GM03348 (cell line): ENCODE measurements around the gene AP4B1.
"Not testable (repeated sequence)": the region's sequence is repeated elsewhere in the genome, so short reads cannot be mapped to it uniquely, and the experiment has no call there.

ENCODE experiments used
- DNase-seq: peaks from one replicate; pipeline ENCODE4 v3.0.0; 2012; ENCODE audit warnings: low spot score

AP4B1 gene

DNA sequence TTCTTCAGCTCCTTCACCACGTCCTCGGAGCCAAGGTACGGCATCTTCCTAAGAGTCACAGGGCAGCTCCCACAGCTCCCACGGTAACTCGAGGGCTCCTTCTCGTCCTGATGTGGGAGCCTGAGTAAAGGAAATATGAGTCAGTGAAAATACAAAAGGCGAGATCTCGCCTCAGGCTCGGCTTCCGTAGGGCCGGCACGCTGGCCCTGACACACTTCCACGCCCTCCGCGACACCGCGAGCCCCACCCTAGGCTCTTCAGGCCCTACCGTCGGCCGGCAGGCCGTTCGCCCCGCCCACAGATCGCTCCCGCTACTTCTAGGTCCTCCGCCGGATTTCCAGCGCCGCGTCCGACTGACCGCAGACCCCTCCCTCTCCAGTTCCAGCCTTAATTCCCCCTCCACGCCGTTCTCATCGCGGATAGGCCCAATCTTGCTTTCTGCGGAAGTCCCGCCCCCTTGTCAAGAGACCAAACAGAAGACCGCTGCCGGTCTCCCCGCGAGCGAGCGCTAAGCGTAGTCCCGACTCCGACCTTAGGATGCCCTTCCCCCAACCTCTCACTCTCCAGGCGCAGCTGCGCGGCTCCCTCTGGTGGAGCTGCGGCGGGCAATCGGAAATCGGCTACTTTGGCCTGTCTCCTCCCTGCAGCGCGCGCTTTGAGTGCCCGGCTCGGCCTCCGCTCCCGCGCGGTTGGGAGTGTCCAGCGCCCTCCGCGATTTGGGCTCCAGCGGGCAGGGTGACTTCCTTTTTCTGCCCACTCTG is at the start of gene AP4B1, which contains the start of gene DCLRE1B:
TSS of gene AP4B1 (minus strand) at position 126 of the 761 bp plus-strand sequence. CDS start at position 44, 82 bp downstream.
TSS of gene DCLRE1B (plus strand) at position 653 of the 761 bp plus-strand sequence. CDS start 261 bp downstream, outside the sequence.
- DNase-seq = peak; percentile 97

DNA sequence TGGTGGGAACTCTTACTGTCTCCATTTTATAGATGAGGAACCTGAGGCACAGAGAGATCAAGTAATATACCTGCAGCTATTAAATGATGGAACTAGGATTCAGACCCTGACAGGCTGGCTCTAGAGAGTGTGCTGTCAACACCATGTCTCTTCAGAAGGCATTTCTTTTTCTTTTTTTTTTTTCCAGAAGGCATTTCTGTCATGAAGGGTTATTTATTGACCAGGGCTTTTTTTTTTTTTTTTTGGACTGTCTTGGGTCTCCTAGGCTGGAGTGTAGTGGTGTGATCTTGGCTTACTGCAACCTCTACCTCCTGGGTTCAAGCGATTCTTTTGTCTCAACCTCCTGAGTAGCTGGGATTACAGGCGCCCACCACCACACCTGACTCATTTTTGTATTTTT is 47.1 kb upstream of the AP4B1 start:
- no peak for DNase-seq

DNA sequence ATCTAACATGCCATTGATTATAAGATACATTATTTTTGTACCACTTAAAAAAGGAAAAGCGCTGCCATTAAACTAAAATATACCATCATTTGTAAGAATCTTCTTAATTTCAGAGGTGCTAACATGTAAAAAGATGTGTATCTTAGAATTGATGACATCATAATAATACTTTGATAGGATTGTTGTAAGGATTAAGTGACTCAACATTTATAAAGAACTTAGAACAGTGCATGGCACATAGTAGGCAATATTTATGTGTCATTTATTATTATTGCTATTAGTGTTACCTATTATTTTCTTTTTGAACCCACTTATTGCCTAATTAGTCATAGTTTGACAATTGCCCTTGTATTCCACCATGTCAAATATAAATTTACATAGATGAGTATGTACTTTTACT is 46.3 kb upstream of the AP4B1 start:
- no peak for DNase-seq

DNA sequence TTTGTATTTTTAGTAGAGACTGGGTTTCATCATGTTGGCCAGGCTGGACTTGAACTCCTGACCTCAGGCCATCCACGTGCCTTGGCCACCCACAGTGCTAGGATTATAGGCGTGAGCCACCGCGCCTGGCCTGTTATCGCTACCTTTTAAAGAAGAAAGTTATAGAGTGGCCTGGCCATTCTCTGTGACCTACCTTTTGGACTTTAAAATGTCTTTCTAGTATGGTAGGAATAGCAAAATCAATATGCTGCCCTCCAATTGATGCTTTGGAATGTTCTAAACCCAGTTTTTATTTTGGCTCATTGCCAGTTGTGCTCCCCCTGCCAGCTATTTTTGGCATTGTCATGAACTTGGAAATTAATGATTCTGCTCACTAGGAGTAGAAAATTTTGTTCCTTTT is 44.4 kb upstream of the AP4B1 start:
- peak; percentile 21 for DNase-seq

DNA sequence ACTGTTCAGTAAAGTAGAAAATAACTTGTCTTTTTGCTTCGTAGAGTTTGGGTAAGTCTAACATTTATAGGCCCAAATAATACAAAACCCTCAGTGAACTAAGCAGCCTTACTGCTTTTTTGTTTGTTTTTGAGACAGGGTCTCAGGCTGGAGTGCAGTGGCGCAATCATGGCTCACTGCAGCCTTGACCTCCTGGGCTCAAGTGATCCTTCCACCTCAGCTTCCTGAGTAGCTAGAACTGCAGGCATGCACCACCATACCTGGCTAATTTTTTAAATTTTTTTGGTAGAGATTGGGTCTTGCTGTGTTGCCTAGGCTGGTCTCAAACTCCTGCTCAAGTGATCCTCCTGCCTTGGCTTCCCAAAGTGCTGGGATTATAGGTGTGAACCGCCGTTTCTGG is 43.6 kb upstream of the AP4B1 start:
- DNase-seq = not testable (repeated sequence)

DNA sequence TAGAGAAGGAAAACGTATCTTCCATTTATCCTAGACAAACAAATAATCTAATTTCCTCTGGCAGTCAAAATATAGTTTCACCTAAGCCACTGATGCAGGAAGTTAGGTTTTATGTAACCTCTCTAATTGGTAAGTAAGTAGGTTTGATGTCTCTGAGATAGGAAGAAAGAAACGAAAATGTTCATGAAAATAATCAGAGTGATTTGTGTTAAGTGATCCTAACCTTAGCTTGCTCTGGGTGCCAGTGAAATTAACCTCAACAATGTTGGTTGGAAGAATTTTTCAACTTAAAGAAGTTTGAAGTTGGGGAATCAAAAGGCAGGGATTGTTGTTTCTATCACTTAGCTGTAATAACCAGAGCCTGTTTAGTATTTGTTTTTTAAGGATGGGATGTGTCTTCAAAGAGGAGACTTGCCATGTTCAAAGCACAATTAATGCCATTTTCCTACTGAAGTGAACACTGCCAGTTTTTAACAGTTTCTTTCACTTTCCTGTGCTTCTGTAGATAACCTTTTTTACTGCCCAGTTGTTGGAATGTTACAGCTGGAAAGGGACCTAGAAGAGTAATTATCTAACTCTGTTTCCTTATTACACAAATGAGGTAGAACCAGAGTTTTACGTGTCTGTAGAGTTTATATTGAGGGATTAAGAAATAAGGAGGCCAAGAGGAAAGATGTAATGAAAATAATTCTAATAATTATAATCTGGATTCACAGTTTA is 42.9 kb upstream of the AP4B1 start:
- no peak for DNase-seq

DNA sequence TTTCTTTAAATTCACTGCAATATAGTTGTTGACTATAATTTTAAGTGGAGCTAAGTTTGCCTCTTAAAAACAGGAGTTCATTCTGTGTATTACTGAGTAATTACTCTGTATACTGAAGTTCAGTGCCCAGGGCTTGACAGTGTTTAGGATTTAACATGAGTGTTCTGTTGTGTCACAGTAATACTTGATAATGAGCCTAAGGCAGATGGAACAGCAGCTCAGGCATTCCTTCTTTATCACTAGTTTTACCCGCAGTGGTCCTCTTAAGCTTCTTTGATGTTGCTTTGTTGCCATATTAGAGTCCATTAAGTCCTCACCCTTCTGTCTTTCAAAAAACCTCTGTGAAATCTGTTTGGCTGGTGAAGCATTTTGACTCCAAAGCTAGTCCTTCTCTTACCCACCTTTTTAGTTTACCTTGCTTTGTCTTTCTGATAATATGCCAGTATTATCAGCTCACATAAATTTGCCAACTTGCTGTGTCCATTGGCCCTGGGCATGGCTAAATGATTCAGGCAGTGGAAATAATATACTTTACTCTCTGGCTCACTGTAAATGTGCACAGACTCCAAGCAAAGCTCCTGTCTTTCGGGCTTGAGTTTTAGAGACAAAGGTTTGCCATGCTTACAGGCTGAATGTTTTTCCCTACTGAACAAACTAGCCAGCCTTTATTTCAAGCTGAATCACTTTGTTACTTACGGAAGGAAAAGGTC is 42.2 kb upstream of the AP4B1 start:
- DNase-seq = no peak

DNA sequence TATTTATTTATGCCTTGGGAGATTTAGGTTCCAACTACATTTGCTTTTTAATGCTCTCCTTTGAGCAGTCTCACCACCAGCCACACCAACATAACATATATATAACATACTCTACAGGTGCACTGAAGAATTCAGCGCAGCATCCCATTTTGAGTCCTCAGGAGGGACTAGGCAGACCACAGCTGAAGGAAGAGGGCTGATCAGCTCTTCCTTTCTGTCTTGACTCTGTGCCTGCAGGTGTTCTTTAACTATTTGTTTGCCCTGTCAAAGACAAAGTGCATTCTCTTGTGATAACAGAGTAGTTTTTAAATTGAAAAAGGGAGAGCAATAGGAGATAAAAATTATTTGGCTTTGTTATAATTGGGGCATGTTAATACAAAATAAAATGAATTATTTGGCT is 41.5 kb upstream of the AP4B1 start:
- DNase-seq = no peak

DNA sequence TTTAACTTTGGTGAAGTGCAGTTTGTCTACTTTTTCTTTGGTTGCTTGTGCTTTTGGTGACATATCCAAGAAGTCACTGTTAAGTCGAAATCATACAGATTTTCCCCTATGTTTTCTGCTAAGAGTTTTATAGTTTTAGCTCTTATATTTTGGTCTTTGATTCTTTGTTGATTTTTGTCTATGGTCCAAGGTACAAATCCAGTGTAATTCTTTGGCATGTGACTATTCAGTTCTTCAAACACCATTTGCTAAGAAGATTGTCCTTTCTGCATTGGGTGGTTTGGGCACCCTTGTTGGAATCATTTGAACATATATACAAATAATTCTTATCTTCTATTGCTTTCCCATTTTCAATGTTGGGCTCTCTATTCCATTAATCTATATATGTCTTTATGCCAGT is 40.7 kb upstream of the AP4B1 start:
- no peak for DNase-seq

DNA sequence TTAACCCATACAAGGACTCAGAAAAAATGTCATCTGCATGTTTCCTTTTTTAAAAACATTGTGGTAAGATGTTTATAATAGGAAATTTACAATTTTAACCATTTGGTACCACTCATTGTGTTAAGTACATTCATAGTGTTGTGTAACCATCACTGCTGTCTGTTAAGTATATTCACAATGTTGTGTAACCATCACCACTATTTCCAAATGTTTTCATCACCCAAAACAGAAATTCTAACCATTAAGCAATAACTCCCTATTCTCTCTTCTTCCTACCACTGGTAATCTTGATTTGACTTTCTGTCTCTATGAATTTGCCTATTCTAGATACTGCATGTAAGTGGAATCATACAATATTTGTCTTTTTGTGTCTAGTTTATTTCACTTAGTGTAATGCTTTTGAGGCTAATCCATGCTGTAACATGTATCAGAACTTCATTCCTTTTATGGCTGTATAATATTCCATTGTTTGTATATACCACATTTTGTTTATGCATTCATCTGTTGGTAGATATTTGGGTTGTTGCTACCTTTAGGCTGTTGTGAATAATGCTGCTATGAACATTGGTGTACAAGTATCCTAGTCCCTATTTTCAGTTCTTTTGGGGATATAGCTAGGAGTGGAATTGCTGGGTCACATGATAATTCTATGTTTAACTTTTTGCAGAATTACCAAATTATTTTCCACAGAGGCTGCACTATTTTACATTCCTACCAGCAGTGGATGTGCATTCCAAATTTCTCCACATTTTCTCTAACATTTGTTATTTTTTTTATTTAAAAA is 38.6 kb upstream of the AP4B1 start:
- peak; percentile 24 for DNase-seq

DNA sequence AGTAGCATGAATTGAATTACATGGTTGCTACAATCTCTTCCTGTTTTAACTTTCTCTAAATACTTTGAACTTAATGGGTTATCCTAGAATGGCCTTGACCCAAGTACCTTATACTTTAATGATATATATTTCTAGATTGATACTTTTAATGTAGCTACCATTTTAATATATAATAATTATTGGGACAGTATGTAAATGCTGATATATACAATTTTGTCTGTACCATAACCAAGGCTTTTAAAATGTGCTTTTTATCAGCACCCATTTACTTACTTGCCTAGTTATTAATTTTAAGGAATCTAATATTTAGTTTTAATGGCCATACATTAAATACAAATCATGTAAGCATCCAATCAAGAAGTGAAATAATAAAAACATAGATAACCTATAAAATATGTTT is 37.9 kb upstream of the AP4B1 start:
- DNase-seq = no peak

DNA sequence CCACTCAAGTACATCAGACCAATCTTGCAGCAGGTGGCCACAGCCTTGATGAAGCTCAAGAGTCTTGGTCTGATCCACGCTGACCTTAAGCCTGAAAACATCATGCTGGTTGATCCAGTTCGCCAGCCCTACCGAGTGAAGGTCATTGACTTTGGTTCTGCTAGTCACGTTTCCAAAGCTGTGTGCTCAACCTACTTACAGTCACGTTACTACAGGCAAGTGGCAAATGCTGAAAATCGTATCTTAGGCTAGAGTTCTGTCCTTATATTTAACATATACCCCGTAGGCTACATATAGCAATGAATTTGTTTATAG is 36.6 kb upstream of the AP4B1 start:
- DNase-seq = no peak

DNA sequence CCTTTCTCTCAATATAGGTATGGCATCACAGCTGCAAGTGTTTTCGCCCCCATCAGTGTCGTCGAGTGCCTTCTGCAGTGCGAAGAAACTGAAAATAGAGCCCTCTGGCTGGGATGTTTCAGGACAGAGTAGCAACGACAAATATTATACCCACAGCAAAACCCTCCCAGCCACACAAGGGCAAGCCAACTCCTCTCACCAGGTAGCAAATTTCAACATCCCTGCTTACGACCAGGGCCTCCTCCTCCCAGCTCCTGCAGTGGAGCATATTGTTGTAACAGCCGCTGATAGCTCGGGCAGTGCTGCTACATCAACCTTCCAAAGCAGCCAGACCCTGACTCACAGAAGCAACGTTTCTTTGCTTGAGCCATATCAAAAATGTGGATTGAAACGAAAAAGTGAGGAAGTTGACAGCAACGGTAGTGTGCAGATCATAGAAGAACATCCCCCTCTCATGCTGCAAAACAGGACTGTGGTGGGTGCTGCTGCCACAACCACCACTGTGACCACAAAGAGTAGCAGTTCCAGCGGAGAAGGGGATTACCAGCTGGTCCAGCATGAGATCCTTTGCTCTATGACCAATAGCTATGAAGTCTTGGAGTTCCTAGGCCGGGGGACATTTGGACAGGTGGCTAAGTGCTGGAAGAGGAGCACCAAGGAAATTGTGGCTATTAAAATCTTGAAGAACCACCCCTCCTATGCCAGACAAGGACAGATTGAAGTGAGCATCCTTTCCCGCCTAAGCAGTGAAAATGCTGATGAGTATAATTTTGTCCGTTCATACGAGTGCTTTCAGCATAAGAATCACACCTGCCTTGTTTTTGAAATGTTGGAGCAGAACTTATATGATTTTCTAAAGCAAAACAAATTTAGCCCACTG is 36.0 kb upstream of the AP4B1 start:
- no peak for DNase-seq

DNA sequence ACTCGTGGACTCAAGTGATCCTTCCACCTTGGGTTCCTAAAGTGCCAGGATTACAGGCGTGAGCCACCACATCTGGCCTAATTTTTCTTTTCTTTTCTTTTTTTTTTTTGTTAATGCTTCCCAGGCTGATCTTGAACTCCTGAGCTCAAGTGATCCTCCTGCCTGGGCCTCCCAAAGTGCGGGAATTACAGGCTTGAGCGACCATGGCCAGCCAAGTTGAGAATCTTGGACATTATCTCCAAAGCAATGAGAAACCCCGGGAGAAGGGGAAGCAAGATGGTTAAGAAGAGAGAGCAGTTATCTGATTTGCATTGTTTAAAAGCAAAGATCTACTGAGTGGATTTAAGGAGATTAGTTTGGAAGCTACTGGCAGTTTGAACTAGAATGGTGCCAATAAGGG is 33.6 kb upstream of the AP4B1 start:
- DNase-seq = no peak

DNA sequence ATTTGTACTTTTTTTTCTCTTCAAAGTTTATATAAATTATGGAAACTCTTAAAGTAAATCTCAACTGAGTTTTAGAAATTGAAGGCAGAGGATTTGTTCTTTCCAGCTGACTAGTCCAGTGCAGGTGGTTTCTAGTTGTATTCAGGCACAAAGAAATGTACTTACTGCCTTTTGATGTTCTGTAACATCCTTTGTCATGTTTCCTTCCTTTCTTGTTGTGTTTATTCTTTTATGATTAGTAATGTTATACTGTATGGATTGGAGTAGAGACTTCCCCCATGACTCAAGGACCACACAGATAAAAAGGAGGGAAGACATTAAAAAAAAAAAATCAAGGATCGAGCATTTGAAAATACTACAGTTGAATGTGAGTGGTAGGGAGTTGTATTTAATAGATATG is 32.5 kb upstream of the AP4B1 start:
- no peak for DNase-seq

DNA sequence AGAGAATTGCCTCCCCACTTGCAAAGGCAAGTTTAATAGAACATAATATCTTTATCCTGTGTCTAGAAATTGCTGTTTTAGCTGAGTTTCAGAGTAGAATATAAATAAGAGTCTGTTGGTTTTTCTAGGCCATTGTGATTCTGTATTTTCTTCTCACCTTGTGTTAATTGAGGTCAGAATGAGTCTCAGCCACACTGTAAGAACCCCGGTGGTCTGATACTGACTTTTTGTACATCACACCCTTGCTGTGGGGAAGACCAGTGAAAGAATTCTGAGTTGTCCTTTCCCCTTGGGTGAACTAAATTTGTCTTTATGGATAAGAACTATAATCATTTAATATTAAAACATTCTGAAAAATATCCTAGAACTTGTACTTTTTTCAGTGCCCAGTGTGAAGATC is 31.4 kb upstream of the AP4B1 start:
- DNase-seq = no peak

DNA sequence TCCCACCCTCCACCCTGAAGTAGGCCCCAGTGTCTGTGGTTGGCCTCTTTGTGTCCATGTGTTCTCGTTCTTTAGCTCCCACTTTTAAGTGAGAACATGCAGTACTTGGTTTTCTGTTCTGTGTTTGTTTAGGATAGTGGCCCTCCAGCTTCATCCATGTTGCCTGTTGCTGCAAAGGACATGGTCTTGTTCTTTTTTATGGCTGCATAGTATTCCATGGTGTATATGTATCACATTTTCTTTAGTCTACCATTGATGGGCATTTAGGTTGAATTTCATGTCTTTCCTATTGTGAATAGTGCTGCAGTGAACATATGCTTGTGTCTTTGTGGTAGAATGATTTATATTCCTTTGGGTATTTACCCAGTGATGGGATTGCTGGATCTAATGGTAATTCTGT is 30.6 kb upstream of the AP4B1 start:
- DNase-seq = no peak

DNA sequence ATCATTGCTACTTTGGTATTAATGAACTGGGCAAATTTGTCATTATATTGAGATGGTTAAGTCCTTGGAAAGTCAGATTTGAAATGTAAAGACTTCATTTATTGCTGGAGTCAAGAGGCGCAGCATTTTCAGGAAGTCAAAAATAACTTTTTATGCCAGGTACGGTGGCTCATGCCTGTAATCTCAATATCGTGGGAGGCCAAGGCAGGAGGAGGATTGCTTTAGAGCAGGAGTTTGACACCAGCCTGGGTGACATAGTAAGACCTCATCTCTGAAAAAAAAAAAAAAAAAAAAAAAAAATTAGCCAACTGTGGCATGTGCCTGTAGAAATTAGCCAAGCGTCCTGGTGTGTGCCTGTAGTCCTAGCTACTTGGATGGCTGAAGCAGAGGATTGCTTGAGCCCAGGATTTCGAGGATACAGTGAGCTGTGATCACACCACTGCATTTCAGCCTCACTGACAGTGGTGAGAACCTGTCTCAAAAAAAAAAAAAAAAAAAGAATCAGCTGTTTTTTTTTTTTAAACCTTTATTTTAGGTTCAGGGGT is 30.0 kb upstream of the AP4B1 start:
- DNase-seq = no peak

DNA sequence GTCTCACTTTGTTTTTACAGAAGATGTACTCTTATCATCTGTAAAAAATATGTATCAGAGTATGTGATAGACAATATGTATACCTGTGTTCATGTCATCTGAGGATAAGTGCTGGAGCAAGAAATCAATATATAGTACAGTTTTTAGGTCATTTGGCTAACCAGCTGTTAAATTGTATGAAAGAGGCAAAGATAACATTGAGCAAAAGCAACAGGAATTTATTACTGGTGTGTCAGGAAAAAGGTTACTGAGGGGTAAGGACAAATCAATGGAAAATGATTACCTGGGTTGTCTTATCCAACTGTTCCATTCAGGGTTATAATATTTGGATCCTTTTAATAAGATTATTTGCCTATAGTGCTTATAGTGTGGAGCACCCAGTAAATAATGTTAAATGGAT is 29.4 kb upstream of the AP4B1 start:
- no peak for DNase-seq

DNA sequence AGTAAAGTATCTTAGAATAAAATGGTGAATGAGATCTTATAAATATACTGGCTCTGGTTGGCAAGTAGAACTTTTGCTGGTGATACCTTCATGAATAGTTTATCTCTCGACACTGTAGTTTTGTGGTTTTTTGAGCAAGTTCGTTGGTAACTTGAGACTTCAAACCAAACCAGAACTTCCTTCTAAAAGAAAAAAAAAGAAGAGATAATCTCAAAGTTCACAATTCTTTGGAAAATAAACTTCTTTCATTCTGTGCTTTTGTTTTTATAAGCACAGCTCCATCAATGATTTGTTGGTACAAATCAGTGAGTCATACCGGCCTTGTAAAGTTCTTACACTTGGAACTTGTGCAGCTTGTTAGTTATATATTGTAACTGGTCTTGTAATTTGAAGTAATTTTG is 26.9 kb upstream of the AP4B1 start:
- peak; percentile 17 for DNase-seq
